ENCODE results near the gene RCAN1.
"Not testable (repeated sequence)": the region's sequence is repeated elsewhere in the genome, so short reads cannot be mapped to it uniquely, and the experiment has no call there.

RCAN1 gene

GRCh38 chr21:34574601-34575529 lies 40.0 kb downstream of the RCAN1 start:
- in situ Hi-C loops (cut with MboI; ENCODE audit: low sequenced_read_pairs) = no loop called here

DNA sequence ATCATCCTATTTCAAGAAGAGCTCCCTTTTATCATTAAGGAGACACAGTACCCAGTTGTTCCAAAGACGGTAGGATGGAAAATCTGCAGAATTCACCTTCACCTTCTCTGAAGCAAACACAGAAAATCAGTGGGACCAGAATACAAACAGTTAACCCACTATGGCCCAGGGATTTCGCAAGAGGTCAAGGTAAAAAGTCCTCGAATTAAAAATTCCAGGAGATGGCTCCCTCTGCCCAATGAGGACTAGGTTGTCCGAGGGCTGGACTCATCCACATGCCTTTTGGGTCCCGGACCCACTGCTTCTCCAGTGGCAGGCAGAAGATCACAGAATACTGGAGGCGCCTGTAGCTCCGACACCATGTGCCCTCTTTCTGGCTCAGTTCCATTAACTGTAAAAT lies 42.9 kb downstream of the RCAN1 start:
- in situ Hi-C loops (cut with MboI; ENCODE audit: low sequenced_read_pairs) = no loop called here

- in situ Hi-C loops (cut with MboI; ENCODE audit: low sequenced_read_pairs) = no loop called here
Observed at GRCh38 chr21:34570313-34570712, 44.6 kb downstream of the RCAN1 start.

GRCh38 chr21:34569381-34569979 lies 45.4 kb downstream of the RCAN1 start:
- in situ Hi-C loops (cut with MboI; ENCODE audit: low sequenced_read_pairs) = no loop called here

DNA sequence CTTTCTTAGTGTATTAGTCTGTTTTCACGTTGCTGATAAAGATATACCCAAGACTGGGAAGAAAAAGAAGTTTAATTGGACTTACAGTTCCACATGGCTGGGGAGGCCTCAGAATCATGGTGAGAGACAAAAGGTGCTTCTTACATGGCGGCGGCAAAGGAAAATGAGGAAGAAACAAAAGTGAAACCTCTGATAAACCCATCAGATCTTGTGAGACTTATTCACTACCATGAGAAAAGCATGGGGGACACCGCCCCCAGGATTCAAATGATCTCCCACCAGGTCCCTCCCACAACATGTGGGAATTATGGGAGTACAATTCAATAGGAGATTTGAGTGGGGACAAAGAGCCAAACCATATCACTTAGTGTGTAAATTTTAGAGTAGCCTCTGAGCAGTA lies 46.1 kb downstream of the RCAN1 start:
- in situ Hi-C loops (cut with MboI; ENCODE audit: low sequenced_read_pairs) = not testable (repeated sequence)

DNA sequence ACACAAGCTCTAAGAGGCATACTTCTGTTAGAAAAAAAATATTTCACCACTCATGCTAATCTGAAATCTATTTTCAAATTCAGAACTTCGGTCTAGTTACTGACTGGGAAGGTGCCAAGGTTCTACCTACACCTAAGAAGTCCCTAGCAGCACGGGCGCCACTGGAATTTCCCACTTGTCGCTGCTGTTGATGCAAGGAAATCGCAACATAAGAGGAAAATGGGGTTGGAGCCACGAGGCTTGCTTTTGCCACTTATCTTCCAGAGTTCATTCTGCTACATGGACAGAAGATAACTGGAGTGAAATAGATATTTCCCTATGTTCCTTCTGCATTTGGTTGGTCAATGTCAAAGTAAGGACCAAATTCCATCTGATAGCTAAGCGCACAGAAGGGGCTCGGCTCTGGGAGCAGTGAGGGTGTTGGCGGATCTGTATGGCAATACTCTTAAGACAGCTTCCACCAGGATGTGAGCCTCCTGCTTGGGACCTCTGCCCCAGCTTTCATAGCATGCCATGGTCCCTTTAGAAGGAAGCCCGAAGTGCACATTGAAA lies 47.2 kb downstream of the RCAN1 start:
- in situ Hi-C loops (cut with MboI; ENCODE audit: low sequenced_read_pairs) = no loop called here

DNA sequence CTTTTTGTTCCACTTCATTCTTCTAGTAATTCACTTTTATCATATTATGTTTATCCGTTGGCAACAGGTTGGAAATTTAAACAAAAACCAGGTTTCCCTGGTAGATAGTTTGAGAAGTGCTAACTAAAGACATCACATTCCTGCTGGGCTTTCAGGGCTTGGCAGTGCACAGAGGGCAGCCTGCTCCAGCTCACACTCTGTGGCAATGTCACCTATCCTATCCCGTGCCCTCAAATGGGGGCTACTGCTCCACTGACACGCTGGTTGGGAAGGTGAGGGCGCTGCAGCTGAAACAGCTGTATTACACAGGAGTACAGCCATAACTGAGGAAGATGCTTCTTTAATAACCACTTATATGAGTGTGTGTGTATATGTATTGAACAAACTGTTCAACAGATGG lies 49.7 kb downstream of the RCAN1 start:
- in situ Hi-C loops (cut with MboI; ENCODE audit: low sequenced_read_pairs) = no loop called here

DNA sequence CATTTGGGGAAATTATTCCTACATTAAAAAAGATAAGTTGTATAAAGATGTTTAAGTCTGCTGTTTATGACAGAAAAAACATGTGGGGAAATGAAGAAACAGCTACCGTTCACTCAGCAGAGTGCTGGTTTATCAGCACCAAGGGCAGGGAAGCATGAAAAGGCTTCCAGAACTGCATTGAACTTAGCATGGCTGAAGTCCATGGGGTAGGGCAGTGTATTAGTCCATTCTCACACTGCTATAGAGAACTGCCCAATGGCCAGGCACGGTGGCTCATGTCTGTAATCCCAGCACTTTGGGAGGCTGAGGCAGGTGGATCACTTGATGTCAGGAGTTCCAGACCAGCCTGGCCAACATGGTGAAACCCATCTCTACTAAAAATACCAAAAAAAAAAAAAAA lies 51.5 kb downstream of the RCAN1 start:
- in situ Hi-C loops (cut with MboI; ENCODE audit: low sequenced_read_pairs) = not testable (repeated sequence)

DNA sequence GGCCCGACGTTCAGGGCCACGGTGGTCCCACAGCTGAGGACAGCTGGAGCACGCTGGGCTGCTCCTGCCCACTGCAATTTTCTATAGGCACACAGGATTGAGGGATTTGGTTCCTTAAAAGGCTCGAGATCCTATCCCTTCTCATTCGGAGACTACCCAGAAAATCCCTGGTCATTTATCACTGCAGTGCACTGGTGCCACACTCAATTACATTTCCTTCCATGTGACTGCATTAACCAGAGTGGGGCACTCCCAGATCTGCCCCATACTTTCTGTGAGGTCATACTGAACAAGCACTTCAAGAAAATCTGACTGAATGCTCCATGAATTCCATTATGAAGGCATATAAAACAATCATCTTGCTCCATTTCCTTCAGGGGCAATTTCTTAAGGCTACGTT lies 53.1 kb downstream of the RCAN1 start:
- in situ Hi-C loops (cut with MboI; ENCODE audit: low sequenced_read_pairs) = no loop called here

GRCh38 chr21:34560609-34561008 lies 54.3 kb downstream of the RCAN1 start:
- in situ Hi-C loops (cut with MboI; ENCODE audit: low sequenced_read_pairs) = no loop called here

GRCh38 chr21:34560021-34560420 lies 54.9 kb downstream of the RCAN1 start:
- in situ Hi-C loops (cut with MboI; ENCODE audit: low sequenced_read_pairs) = no loop called here

DNA sequence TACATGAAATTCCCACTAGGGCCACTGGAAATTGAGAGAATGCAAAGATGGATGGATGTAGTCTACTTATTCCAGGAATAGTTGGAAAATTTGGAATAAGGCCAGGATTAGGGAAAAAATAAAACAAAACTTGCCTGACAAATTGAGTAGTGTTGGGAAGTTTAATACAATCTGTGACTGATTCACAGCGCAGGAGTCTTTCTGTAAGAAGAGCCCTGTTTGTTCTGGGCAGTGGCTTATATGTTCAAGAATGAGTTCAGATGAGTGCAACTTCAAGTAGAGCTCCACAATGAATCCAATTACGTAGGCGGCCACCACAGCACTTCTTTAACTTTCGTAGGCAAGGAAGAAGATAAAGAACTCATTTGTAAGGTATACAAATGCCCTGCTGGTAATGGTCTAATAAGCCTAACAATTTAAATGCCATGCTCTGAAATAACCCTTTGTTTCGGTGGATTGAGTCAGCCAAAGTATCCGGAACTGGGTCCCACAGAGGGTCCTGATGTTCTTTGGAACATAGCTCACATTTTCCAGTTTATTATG lies 55.8 kb downstream of the RCAN1 start:
- in situ Hi-C loops (cut with MboI; ENCODE audit: low sequenced_read_pairs) = no loop called here

DNA sequence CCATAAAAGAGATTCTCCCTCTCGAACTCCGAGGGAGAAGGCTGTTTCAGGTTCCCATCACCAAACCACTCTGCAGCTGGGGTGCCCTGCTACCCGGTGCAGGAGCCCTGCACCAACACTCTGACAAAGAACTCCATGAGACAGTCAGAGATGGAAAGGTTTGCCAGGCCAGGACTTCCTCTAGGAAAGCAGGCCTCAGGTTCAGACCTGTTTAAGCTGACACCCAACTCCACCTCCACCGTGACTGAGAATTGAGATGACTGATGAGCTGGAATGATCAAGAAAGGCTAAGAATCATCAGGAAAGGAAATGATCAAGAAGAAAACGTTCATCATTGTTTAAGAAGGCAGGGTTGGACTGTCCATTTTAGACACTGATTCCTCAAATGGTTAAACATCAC lies 56.7 kb downstream of the RCAN1 start:
- in situ Hi-C loops (cut with MboI; ENCODE audit: low sequenced_read_pairs) = no loop called here

DNA sequence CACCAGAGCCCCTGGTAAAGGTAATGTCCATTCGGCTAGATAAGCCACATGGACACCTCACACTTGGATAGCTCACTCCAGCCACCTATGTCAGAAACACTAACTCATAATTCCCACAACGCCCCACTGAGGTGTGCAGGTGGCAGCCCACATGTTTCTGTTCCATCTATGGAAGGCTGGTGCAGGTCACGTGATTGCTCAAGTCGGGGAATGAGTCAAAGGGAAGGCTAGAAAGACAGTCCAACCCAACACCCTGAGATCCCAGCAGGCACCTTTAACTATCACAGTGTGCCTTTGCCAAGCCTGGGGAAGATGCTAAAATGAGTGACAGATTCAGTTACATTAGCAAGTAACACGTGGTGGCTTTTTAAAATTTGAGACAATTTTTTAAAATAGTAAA lies 57.7 kb downstream of the RCAN1 start:
- in situ Hi-C loops (cut with MboI; ENCODE audit: low sequenced_read_pairs) = no loop called here

GRCh38 chr21:34554670-34555069 lies 60.2 kb downstream of the RCAN1 start:
- in situ Hi-C loops (cut with MboI; ENCODE audit: low sequenced_read_pairs) = not testable (repeated sequence)

DNA sequence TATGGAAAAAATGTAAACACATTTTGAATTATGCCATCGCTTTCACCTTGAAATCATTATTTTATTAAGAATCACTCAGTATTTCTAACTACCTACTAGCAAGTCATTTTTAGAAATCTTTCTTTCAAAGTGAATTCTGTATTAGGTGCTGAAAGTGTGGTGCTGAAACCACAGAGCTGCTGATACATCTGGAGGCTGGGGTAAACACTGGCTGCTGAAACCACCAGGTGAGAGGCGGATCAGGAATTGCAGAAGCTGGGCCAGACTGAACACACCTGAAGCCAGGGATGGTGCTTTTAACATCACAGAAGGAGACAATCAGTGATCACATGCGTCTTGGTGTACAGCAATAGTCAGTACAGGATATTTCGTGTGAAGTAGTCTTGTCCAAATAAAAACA lies 60.7 kb downstream of the RCAN1 start:
- in situ Hi-C loops (cut with MboI; ENCODE audit: low sequenced_read_pairs) = no loop called here

- in situ Hi-C loops (cut with MboI; ENCODE audit: low sequenced_read_pairs) = no loop called here
Observed at GRCh38 chr21:34553151-34553952, 61.6 kb downstream of the RCAN1 start.

GRCh38 chr21:34552360-34553098 lies 62.4 kb downstream of the RCAN1 start:
- in situ Hi-C loops (cut with MboI; ENCODE audit: low sequenced_read_pairs) = no loop called here

DNA sequence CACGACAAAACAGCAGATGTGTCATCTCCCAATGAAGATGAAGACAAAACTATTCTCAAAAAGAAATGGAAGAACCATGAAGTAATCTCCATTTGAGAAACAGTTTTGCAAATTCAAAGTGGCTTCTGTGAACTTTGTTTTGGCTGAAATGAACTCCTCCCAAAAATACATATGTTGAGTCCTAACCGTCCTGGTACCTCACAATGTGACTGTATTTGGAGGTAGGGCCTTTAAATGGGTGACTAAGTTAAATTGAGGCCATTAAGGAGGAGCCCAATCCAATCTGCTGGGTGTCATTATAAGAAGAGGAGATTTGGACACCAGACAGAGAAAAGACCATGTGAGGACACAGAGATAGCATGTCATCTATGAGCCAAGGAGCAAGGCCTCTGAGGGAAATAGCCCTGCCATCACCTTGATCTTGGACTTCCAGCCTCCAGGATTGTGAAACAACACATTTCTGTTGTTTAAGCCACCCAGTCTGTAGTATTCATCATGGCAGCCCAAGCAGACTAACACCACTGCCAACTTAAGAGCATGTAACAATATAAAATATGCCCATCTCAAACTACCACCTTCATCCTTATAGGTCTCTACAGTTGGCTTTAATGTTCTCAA lies 64.6 kb downstream of the RCAN1 start:
- in situ Hi-C loops (cut with MboI; ENCODE audit: low sequenced_read_pairs) = no loop called here

Measured in HL-60/S4 treated with retinoic acid at 250 ng/mL for 4 days and 3 days (cell line).